DOHH2 (cell line): ENCODE results near the gene TDRD10.

Experiments used
- H3F3A ChIP-seq: fragments of 200-600 bp; sonication (generic), shearing (Covaris generic); 2 replicates; pipeline ENCODE4 v1.6.0; 2016; ENCODE audit warnings: antibody characterized with exemption, mild to moderate bottlenecking; ENCODE audit not compliant: control insufficient read depth, insufficient read depth
- H3K27ac ChIP-seq: fragments of 200-600 bp; sonication (generic); 2 replicates; pipeline ENCODE4 v1.5.1; 2014; ENCODE audit warnings: low read depth, mild to moderate bottlenecking, low read length, moderate library complexity
- H3K27me3 ChIP-seq: fragments of 200-600 bp; sonication (generic); 2 replicates; pipeline ENCODE4 v1.6.1; 2014; ENCODE audit warnings: mild to moderate bottlenecking, low read length, mixed read lengths; ENCODE audit not compliant: control insufficient read depth
- H3K36me3 ChIP-seq: fragments of 200-600 bp; sonication (generic); 2 replicates; pipeline ENCODE4 v1.6.1; 2014; ENCODE audit warnings: mild to moderate bottlenecking, low read length, moderate library complexity, mixed read lengths; ENCODE audit not compliant: control insufficient read depth
- H3K4me1 ChIP-seq: fragments of 200-600 bp; sonication (generic); 2 replicates; pipeline ENCODE4 v1.6.1; 2014; ENCODE audit warnings: mild to moderate bottlenecking, low read length, mixed read lengths; ENCODE audit not compliant: control insufficient read depth
- H3K4me2 ChIP-seq: fragments of 200-600 bp; sonication (generic); 2 replicates; pipeline ENCODE4 v1.6.0; 2014; ENCODE audit warnings: mild to moderate bottlenecking, low read length, moderate library complexity
- H3K4me3 ChIP-seq: fragments of 200-600 bp; sonication (generic); 2 replicates; pipeline ENCODE4 v1.5.1; 2014; ENCODE audit warnings: mild to moderate bottlenecking, low read length, mixed read lengths
- H3K79me2 ChIP-seq: fragments of 200-600 bp; sonication (generic); 2 replicates; pipeline ENCODE4 v1.6.1; 2014; ENCODE audit warnings: mild to moderate bottlenecking, low read length, mixed read lengths; ENCODE audit not compliant: control insufficient read depth
- H3K9me2 ChIP-seq: fragments of 200-600 bp; sonication (generic); replicated peaks from 2 replicates; pipeline ENCODE4 v1.6.1; 2014; ENCODE audit warnings: mild to moderate bottlenecking, low read length, mixed read lengths; ENCODE audit not compliant: control insufficient read depth
- H3K9me3 ChIP-seq: fragments of 200-600 bp; sonication (generic); 2 replicates; pipeline ENCODE4 v1.6.1; 2014; ENCODE audit warnings: antibody characterized with exemption, low read length, mixed read lengths; ENCODE audit not compliant: control insufficient read depth, insufficient read depth
- H4K20me1 ChIP-seq: fragments of 200-600 bp; sonication (generic); 2 replicates; pipeline ENCODE4 v1.6.0; 2014; ENCODE audit warnings: low read depth, mild to moderate bottlenecking, antibody characterized with exemption, low read length, moderate library complexity; ENCODE audit not compliant: control insufficient read depth, insufficient read depth
- EZH2phosphoT487 ChIP-seq: fragments of 200-600 bp; sonication (generic); IDR thresholded peaks from 2 replicates; pipeline ENCODE4 v1.6.1; 2017; ENCODE audit warnings: borderline replicate concordance, mild to moderate bottlenecking, antibody characterized with exemption, low read length, moderate library complexity, mixed read lengths
- TF ChIP-seq, protein P1 (sequence below): fragments of 200-600 bp; sonication (generic); IDR thresholded peaks from one replicate; pipeline ENCODE4 v1.5.1; 2014; ENCODE audit warnings: antibody characterized with exemption, mild to moderate bottlenecking, low read depth, low read length; ENCODE audit not compliant: poor library complexity, severe bottlenecking

The TDRD10 gene

DNA sequence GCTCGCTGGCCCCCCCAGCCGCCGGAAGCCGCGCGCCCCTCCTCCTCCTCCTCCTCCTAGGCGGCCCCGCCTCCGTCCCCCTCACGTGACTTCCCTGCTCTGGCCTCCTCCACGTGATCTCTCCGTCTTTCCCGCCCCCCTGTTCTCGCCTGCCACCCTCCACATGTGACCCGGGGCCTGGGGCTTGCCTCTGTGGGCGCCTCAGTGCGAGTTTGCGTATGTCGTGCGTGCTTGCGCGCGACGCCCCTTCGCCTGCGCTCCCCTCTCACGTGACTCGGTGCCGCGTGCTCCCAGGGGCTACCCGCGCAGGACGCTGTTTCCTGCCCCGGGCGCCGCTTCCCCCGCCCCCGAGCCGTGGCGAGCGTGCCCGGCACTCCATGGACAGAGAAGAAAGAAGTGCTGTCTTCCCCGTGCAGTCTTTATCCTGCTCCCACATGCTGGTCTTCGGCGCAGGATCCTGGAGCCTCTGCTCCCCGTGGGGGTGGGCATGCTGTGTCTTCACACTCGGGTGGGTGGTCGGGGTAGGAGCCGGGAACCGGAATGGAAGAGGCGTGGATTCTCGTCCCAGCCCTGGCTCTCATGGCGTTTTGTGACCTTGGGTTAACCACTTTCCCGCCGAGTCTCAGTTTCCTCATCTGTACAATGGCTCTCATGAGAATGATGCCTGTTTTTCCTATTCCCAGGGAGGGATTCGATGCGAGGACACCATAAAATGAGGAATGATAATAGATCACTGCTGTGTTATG, 56.9 kb downstream of the TDRD10 start:
- Histone ChIP-seq H3K4me1 (peaks cover 32% of the 10 kb centered on the region), H3K27me3 (no peaks in the 10 kb centered on the region), H3K27ac (peak overlapping the region; percentile 76), H3K36me3 (peaks cover 42% of the 10 kb centered on the region), H3K9me2 (no peaks in the 10 kb centered on the region), H3K79me2 (peaks cover 42% of the 10 kb centered on the region), H3K9me3 (no peaks in the 10 kb centered on the region), H3K4me2 (peak overlapping the region; percentile 100), H4K20me1 (peaks cover 11% of the 10 kb centered on the region; the same call in 1 of the 2 replicates), H3K4me3 (peak overlapping the region; percentile 98), H3F3A (peaks cover 4% of the 10 kb centered on the region; the same call in 1 of the 2 replicates)
- no peak for TF ChIP-seq EZH2phosphoT487
- TF ChIP-seq, protein P1, sequence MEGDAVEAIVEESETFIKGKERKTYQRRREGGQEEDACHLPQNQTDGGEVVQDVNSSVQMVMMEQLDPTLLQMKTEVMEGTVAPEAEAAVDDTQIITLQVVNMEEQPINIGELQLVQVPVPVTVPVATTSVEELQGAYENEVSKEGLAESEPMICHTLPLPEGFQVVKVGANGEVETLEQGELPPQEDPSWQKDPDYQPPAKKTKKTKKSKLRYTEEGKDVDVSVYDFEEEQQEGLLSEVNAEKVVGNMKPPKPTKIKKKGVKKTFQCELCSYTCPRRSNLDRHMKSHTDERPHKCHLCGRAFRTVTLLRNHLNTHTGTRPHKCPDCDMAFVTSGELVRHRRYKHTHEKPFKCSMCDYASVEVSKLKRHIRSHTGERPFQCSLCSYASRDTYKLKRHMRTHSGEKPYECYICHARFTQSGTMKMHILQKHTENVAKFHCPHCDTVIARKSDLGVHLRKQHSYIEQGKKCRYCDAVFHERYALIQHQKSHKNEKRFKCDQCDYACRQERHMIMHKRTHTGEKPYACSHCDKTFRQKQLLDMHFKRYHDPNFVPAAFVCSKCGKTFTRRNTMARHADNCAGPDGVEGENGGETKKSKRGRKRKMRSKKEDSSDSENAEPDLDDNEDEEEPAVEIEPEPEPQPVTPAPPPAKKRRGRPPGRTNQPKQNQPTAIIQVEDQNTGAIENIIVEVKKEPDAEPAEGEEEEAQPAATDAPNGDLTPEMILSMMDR, result no peak

DNA sequence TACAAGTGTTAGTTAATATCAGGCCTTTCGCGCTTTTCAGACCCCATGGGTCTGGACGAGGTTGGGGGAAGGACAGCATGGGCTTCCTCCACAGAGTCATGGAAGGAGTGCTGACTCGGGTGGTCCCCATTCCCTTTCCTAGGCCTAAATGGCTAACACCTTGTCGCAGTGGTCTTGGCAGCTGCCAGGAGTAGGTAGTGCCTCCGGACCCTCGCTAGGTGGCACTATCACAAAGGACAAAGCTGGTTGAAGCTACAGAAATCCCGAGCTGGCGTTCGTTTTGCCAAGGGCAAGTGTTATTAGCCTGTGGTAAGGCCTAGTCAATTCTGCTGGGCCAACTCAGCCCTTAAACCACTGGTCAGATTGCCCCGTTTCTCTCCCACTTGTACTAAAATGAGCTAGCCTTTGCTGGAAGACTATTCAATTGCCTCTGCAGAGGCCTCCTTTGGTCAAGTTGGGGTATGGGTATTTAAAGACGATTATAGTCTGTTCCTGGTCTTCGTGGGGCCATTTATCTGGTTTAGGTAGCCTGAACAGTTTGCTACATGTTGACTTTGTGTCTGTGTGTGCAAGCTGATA, 57.5 kb downstream of the TDRD10 start:
- TF ChIP-seq EZH2phosphoT487, result no peak
- TF ChIP-seq, protein P1, result peak; percentile 98
- H3K36me3 ChIP-seq, result peaks cover 35% of the 10 kb centered on the region
- H3K4me3 ChIP-seq, result peak overlapping the region; percentile 98
- H3K9me3 ChIP-seq, result no peaks in the 10 kb centered on the region
- H4K20me1 ChIP-seq, result peaks cover 11% of the 10 kb centered on the region; the same call in 1 of the 2 replicates
- peaks cover 4% of the 10 kb centered on the region; the same call in 1 of the 2 replicates for H3F3A ChIP-seq
- peak overlapping the region; percentile 100 for H3K4me2 ChIP-seq
- peaks cover 33% of the 10 kb centered on the region for H3K4me1 ChIP-seq
- H3K27me3 ChIP-seq, result no peaks in the 10 kb centered on the region
- no peaks in the 10 kb centered on the region for H3K9me2 ChIP-seq
- H3K27ac ChIP-seq, result peak overlapping the region; percentile 76
- H3K79me2 ChIP-seq, result peaks cover 42% of the 10 kb centered on the region

DNA sequence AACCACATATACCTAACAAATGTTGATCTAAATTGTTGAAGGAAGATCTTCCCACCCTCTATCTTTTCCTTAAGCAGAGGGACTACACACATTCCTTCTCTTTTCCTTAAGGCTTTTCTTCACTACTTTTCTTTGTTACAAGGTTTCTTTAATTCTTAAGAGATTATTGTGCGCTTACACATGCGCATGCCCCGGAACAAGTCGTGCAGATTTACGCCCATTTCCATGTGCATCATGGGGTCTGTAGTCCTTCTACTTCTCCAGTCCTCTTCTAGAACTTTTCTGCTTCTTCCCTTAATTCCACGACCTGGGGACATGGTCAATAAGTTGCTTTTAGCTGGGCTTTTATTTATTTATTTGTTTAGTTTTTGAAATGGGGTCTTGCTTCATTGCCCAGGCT, 63.9 kb downstream of the TDRD10 start:
- Histone ChIP-seq H3K4me3 (no peak overlapping the region), H3K4me1 (peaks cover 15% of the 10 kb centered on the region), H3K36me3 (no peaks in the 10 kb centered on the region), H3K79me2 (no peaks in the 10 kb centered on the region), H4K20me1 (no peaks in the 10 kb centered on the region), H3K9me3 (no peaks in the 10 kb centered on the region), H3K9me2 (no peaks in the 10 kb centered on the region), H3K27me3 (peaks cover 45% of the 10 kb centered on the region), H3K4me2 (no peak overlapping the region), H3K27ac (no peak overlapping the region), H3F3A (peaks cover 4% of the 10 kb centered on the region; the same call in 1 of the 2 replicates)
- no peak for TF ChIP-seq EZH2phosphoT487
- TF ChIP-seq, protein P1, result no peak
